K562 (cell line): ENCODE data around the gene AMPD3.

Experiments used
- FOSL1 ChIP-seq: fragments of 200-800 bp; sonication (Bioruptor generic); conservative IDR thresholded peaks from 2 replicates; pipeline ENCODE4 v1.6.1; 2016; ENCODE audit warnings: missing genetic modification characterization, missing compliant biosample characterization
- GATA2 ChIP-seq: sonication (generic); formaldehyde crosslinking; IDR thresholded peaks from 2 replicates; pipeline ENCODE4 v1.4.0; 2020; ENCODE audit warnings: mild to moderate bottlenecking, missing genetic modification reagents
- GTF2F1 ChIP-seq: IDR thresholded peaks from 2 replicates; pipeline ENCODE4 v1.6.1; 2011; ENCODE audit warnings: low read depth, low read length, improper control_type of control experiment
- KDM4B ChIP-seq, 2 experiments: fragments of 450-650 bp in 1 of 2; sonication (generic) in 1 of 2; IDR thresholded peaks; 2 replicates each; pipeline ENCODE4 v1.6.1; 2016 to 2017; ENCODE audit warnings: borderline replicate concordance in 2 of 2, antibody characterized with exemption in 1 of 2, low read depth in 1 of 2, mild to moderate bottlenecking in 1 of 2
- RAD21 ChIP-seq, 2 experiments: fragments of 250-450 bp in 1 of 2; fragments of 450-650 bp in 1 of 2; sonication (Bioruptor Pico) in 1 of 2; formaldehyde crosslinking in 1 of 2; IDR thresholded peaks in 1 of 2; conservative IDR thresholded peaks in 1 of 2; 2 replicates each; pipeline versions ENCODE4 v1.4.0 to v1.8.0; 2020 to 2022; ENCODE audit warnings: mild to moderate bottlenecking in 2 of 2, moderate library complexity in 1 of 2
- ZNF354B ChIP-seq: fragments of 250-450 bp; sonication (Bioruptor Pico); IDR thresholded peaks from 2 replicates; pipeline ENCODE4 v1.4.0; 2020
- TF ChIP-seq, protein P1 (sequence below), 3 experiments: IDR thresholded peaks in 2 of 3; conservative IDR thresholded peaks in 1 of 3; 2 replicates each; pipeline ENCODE4 v1.5.1; 2011 to 2012; ENCODE audit warnings: low read length in 3 of 3, mild to moderate bottlenecking in 3 of 3, control low read depth in 2 of 3, improper control_type of control experiment in 1 of 3, inconsistent platforms in 1 of 3, low read depth in 1 of 3, mixed read lengths in 1 of 3, moderate library complexity in 1 of 3; ENCODE audit not compliant: insufficient read depth in 2 of 3

GRCh38 chr11:10477690-10478046 is 22.6 kb downstream of the AMPD3 start:
- TF ChIP-seq FOSL1 (tag) = no peak
- TF ChIP-seq, protein P1, sequence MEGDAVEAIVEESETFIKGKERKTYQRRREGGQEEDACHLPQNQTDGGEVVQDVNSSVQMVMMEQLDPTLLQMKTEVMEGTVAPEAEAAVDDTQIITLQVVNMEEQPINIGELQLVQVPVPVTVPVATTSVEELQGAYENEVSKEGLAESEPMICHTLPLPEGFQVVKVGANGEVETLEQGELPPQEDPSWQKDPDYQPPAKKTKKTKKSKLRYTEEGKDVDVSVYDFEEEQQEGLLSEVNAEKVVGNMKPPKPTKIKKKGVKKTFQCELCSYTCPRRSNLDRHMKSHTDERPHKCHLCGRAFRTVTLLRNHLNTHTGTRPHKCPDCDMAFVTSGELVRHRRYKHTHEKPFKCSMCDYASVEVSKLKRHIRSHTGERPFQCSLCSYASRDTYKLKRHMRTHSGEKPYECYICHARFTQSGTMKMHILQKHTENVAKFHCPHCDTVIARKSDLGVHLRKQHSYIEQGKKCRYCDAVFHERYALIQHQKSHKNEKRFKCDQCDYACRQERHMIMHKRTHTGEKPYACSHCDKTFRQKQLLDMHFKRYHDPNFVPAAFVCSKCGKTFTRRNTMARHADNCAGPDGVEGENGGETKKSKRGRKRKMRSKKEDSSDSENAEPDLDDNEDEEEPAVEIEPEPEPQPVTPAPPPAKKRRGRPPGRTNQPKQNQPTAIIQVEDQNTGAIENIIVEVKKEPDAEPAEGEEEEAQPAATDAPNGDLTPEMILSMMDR (IDR thresholded peaks at IDR 0.05 in 2 of 3, conservative IDR thresholded peaks at IDR 0.05 in 1 of 3; ENCODE audit: insufficient read depth in 2 of 3, low read depth in 1 of 3, low read length in 3 of 3) = no peak
- no peak for TF ChIP-seq KDM4B (IDR thresholded peaks at IDR 0.05; ENCODE audit: borderline replicate concordance in 2 of 2, low read depth in 1 of 2)
- no peak for TF ChIP-seq GTF2F1
- TF ChIP-seq ZNF354B = no peak
- TF ChIP-seq RAD21 (CRISPR knock-in tag; conservative IDR thresholded peaks at IDR 0.05 in 1 of 2, IDR thresholded peaks at IDR 0.05 in 1 of 2) = no peak
- TF ChIP-seq GATA2 (CRISPR knock-in tag) = no peak
